HepG2 (cell line): ENCODE results near the gene TTC23L. TPM values are rescaled to one million over a fixed set of nuclear protein-coding genes. Genes with fewer than 3 reads are reported as not detected.

Experiments used
- ASH2L ChIP-seq: fragments of 300-600, 200-600 bp; sonication (generic); IDR thresholded peaks from 2 replicates; pipeline ENCODE4 v1.7.0; 2017; ENCODE audit warnings: low read depth, mild to moderate bottlenecking, moderate library complexity, mixed read lengths, low read length; ENCODE audit not compliant: insufficient read length
- CEBPG ChIP-seq: IDR thresholded peaks from 2 replicates; pipeline ENCODE4 v1.6.1; 2016
- FOXO1 ChIP-seq: sonication (generic); formaldehyde crosslinking; IDR thresholded peaks from 2 replicates; pipeline ENCODE4 v1.4.0; 2020; ENCODE audit warnings: missing genetic modification reagents
- HIVEP1 ChIP-seq: sonication (generic); formaldehyde crosslinking; IDR thresholded peaks from 2 replicates; pipeline ENCODE4 v1.4.0; 2020; ENCODE audit warnings: mild to moderate bottlenecking, missing genetic modification reagents
- JUN ChIP-seq: sonication (generic); formaldehyde crosslinking; IDR thresholded peaks from 2 replicates; pipeline ENCODE4 v1.4.0; 2020; ENCODE audit warnings: mild to moderate bottlenecking, missing genetic modification reagents
- NFYC ChIP-seq: IDR thresholded peaks from 2 replicates; pipeline ENCODE4 v1.6.1; 2016; ENCODE audit warnings: missing genetic modification reagents, missing compliant biosample characterization
- PCBP1 ChIP-seq: fragments of 200-400 bp; formaldehyde crosslinking; IDR thresholded peaks from 2 replicates; pipeline ENCODE4 v1.6.1; 2017; ENCODE audit warnings: mild to moderate bottlenecking, low read depth, low read length, borderline replicate concordance
- RARA ChIP-seq: IDR thresholded peaks from 2 replicates; pipeline ENCODE4 v1.6.1; 2016; ENCODE audit warnings: missing genetic modification reagents, missing compliant biosample characterization
- RBM39 ChIP-seq: fragments of 200-400 bp; formaldehyde crosslinking; IDR thresholded peaks from one replicate; pipeline ENCODE4 v1.6.1; 2018; ENCODE audit warnings: antibody characterized with exemption, mild to moderate bottlenecking, low read depth, low read length; ENCODE audit not compliant: poor library complexity, severe bottlenecking
- RFXAP ChIP-seq: sonication (generic); formaldehyde crosslinking; IDR thresholded peaks from 2 replicates; pipeline ENCODE4 v1.4.0; 2020; ENCODE audit warnings: missing genetic modification reagents, borderline replicate concordance
- ZNF160 ChIP-seq: sonication (generic); formaldehyde crosslinking; IDR thresholded peaks from 2 replicates; pipeline ENCODE4 v1.8.0; 2022; ENCODE audit warnings: mild to moderate bottlenecking, inconsistent platforms, missing genetic modification reagents
- ZNF33B ChIP-seq: sonication (generic); formaldehyde crosslinking; IDR thresholded peaks from 2 replicates; pipeline ENCODE4 v1.5.1; 2020; ENCODE audit warnings: mild to moderate bottlenecking, missing genetic modification reagents
- ZNF543 ChIP-seq: sonication (generic); formaldehyde crosslinking; IDR thresholded peaks from 2 replicates; pipeline ENCODE4 v1.4.0; 2020; ENCODE audit warnings: mild to moderate bottlenecking, missing genetic modification reagents
- ZNF567 ChIP-seq: sonication (generic); formaldehyde crosslinking; IDR thresholded peaks from 2 replicates; pipeline ENCODE4 v1.8.1; 2023; ENCODE audit warnings: mild to moderate bottlenecking, missing genetic modification reagents, borderline replicate concordance
- ZNF639 ChIP-seq: conservative IDR thresholded peaks from 2 replicates; pipeline ENCODE4 v1.6.1; 2018; ENCODE audit warnings: missing genetic modification reagents
- ZNF790 ChIP-seq: sonication (generic); formaldehyde crosslinking; IDR thresholded peaks from 2 replicates; pipeline ENCODE4 v1.8.0; 2022; ENCODE audit warnings: missing genetic modification reagents, mild to moderate bottlenecking, borderline replicate concordance
- ZNF792 ChIP-seq: IDR thresholded peaks from 2 replicates; pipeline ENCODE4 v1.6.1; 2016
- polyA plus RNA-seq, 8 experiments: library from polyadenylated mRNA; depleted of rRNA in 3 of 8; stranded (reverse) in 7 of 8; unstranded in 1 of 8; fragments of >200 nt; fragmentation: Illumina TruSeq in 4 of 8; extraction: Trizol in 4 of 8; gene quantifications; 2 replicates each; pipeline versions ENCODE4 v1.2.1 to v1.2.3, GENCODE V29; 2011 to 2016; ENCODE audit warnings: low read depth in 4 of 8, missing spikeins in 1 of 8, mixed read lengths in 1 of 8; ENCODE audit not compliant: insufficient read depth in 1 of 8
- total RNA-seq, 5 experiments: library from RNA; depleted of rRNA; stranded (reverse); fragments of >200 nt; fragmentation: Illumina TruSeq; extraction: Trizol; gene quantifications; 2 replicates each; pipeline ENCODE4 v1.2.3, GENCODE V29; 2016; ENCODE audit warnings: low read depth in 1 of 5
- TF ChIP-seq, protein P1 (sequence below): sonication (generic); formaldehyde crosslinking; IDR thresholded peaks from 2 replicates; pipeline ENCODE4 v1.4.0; 2020; ENCODE audit warnings: low read depth, mild to moderate bottlenecking, missing genetic modification reagents
- TF ChIP-seq, protein P2 (sequence below): sonication (generic); formaldehyde crosslinking; conservative IDR thresholded peaks from 2 replicates; pipeline ENCODE4 v1.4.0; 2020; ENCODE audit warnings: missing genetic modification reagents
- TF ChIP-seq, protein P3 (sequence below), 2 experiments: IDR thresholded peaks; 2 replicates each; pipeline ENCODE4 v1.6.1; 2011 to 2012; ENCODE audit warnings: low read length in 2 of 2, borderline replicate concordance in 1 of 2, low read depth in 1 of 2, mild to moderate bottlenecking in 1 of 2, moderate library complexity in 1 of 2
- TF ChIP-seq, protein P4 (sequence below): sonication (generic); formaldehyde crosslinking; IDR thresholded peaks from 2 replicates; pipeline ENCODE4 v1.5.0; 2020; ENCODE audit warnings: missing genetic modification reagents

TTC23L gene
- total and polyA plus RNA-seq, 2 of the 13 experiments (the other 11 are each of a cell fraction or from before 2014, with no cell fraction given), result 0.37 to 1.4 TPM

GRCh38 chr5:34915139-34915855 is 76.3 kb downstream of the TTC23L start, which contains the start of the genes BRIX1 and RAD1 (continued):
- TF ChIP-seq, protein P1, sequence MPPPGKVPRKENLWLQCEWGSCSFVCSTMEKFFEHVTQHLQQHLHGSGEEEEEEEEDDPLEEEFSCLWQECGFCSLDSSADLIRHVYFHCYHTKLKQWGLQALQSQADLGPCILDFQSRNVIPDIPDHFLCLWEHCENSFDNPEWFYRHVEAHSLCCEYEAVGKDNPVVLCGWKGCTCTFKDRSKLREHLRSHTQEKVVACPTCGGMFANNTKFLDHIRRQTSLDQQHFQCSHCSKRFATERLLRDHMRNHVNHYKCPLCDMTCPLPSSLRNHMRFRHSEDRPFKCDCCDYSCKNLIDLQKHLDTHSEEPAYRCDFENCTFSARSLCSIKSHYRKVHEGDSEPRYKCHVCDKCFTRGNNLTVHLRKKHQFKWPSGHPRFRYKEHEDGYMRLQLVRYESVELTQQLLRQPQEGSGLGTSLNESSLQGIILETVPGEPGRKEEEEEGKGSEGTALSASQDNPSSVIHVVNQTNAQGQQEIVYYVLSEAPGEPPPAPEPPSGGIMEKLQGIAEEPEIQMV (CRISPR knock-in tag), result peak; percentile 39; the same call in 1 of the 2 replicates
- TF ChIP-seq, protein P2, sequence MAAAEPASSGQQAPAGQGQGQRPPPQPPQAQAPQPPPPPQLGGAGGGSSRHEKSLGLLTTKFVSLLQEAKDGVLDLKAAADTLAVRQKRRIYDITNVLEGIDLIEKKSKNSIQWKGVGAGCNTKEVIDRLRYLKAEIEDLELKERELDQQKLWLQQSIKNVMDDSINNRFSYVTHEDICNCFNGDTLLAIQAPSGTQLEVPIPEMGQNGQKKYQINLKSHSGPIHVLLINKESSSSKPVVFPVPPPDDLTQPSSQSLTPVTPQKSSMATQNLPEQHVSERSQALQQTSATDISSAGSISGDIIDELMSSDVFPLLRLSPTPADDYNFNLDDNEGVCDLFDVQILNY (CRISPR knock-in tag), result peak; percentile 79
- 0 out of 2 replicates have a peak, but pooled peaks have one; percentile 38 for TF ChIP-seq ZNF33B (CRISPR knock-in tag)
- peak; percentile 77 for TF ChIP-seq RBM39
- no peak for TF ChIP-seq ZNF790 (CRISPR knock-in tag)
- 0 out of 2 replicates have a peak, but pooled peaks have one; percentile 59 for TF ChIP-seq ZNF567
- 0 out of 2 replicates have a peak, but pooled peaks have one; percentile 32 for TF ChIP-seq JUN
- peak; percentile 46; the same call in 1 of the 2 replicates for TF ChIP-seq ZNF792 (CRISPR knock-in tag)
- TF ChIP-seq PCBP1, result peak; percentile 62; the same call in 1 of the 2 replicates
- TF ChIP-seq CEBPG (CRISPR knock-in tag), result peak; percentile 47; the same call in 1 of the 2 replicates
- TF ChIP-seq, protein P3, sequence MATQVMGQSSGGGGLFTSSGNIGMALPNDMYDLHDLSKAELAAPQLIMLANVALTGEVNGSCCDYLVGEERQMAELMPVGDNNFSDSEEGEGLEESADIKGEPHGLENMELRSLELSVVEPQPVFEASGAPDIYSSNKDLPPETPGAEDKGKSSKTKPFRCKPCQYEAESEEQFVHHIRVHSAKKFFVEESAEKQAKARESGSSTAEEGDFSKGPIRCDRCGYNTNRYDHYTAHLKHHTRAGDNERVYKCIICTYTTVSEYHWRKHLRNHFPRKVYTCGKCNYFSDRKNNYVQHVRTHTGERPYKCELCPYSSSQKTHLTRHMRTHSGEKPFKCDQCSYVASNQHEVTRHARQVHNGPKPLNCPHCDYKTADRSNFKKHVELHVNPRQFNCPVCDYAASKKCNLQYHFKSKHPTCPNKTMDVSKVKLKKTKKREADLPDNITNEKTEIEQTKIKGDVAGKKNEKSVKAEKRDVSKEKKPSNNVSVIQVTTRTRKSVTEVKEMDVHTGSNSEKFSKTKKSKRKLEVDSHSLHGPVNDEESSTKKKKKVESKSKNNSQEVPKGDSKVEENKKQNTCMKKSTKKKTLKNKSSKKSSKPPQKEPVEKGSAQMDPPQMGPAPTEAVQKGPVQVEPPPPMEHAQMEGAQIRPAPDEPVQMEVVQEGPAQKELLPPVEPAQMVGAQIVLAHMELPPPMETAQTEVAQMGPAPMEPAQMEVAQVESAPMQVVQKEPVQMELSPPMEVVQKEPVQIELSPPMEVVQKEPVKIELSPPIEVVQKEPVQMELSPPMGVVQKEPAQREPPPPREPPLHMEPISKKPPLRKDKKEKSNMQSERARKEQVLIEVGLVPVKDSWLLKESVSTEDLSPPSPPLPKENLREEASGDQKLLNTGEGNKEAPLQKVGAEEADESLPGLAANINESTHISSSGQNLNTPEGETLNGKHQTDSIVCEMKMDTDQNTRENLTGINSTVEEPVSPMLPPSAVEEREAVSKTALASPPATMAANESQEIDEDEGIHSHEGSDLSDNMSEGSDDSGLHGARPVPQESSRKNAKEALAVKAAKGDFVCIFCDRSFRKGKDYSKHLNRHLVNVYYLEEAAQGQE (IDR thresholded peaks at IDR 0.05; ENCODE audit: borderline replicate concordance in 1 of 2, low read depth in 1 of 2, low read length in 2 of 2), result peak in 1 of 2 experiments; percentile 56; a peak in 1 of 4 replicates
- TF ChIP-seq HIVEP1 (CRISPR knock-in tag), result peak; percentile 62; the same call in 1 of the 2 replicates
- TF ChIP-seq RFXAP, result peak; percentile 40; the same call in 1 of the 2 replicates
- no peak for TF ChIP-seq ZNF160
- TF ChIP-seq ZNF543 (CRISPR knock-in tag), result peak; percentile 94; the same call in 1 of the 2 replicates
- peak; percentile 97 for TF ChIP-seq ASH2L
- TF ChIP-seq ZNF639 (CRISPR knock-in tag), result peak; percentile 88
- TF ChIP-seq RARA (CRISPR knock-in tag), result peak; percentile 25; the same call in 1 of the 2 replicates
- TF ChIP-seq, protein P4, sequence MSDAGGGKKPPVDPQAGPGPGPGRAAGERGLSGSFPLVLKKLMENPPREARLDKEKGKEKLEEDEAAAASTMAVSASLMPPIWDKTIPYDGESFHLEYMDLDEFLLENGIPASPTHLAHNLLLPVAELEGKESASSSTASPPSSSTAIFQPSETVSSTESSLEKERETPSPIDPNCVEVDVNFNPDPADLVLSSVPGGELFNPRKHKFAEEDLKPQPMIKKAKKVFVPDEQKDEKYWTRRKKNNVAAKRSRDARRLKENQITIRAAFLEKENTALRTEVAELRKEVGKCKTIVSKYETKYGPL (CRISPR knock-in tag), result 0 out of 2 replicates have a peak, but pooled peaks have one; percentile 13
- TF ChIP-seq FOXO1 (CRISPR knock-in tag), result 0 out of 2 replicates have a peak, but pooled peaks have one; percentile 54
- peak; percentile 58; the same call in 1 of the 2 replicates for TF ChIP-seq NFYC
